Esophagus squamous epithelium (tissue), 4 donors: ENCODE results near the gene UGT1A8.

Experiments
- CTCF ChIP-seq, 6 experiments: fragments of 450-650 bp in 4 of 6; fragments of 200-600 bp in 2 of 6; sonication (generic) in 2 of 6; IDR thresholded peaks; one replicate each; pipeline ENCODE4 v1.5.1; 2016 to 2019; ENCODE audit warnings: antibody characterized with exemption in 6 of 6, mild to moderate bottlenecking in 4 of 6, moderate library complexity in 4 of 6
- POLR2A ChIP-seq, 4 donors: fragments of 450-650 bp; IDR thresholded peaks; one replicate each; pipeline ENCODE4 v1.6.1; 2017; ENCODE audit warnings: antibody characterized with exemption in 4 of 4, mild to moderate bottlenecking in 4 of 4, moderate library complexity in 3 of 4

GRCh38 chr2:233639860-233640259 lies 22.4 kb downstream of the UGT1A8 start:
- TF ChIP-seq CTCF (IDR thresholded peaks at IDR 0.05): no peak
- no peak for TF ChIP-seq POLR2A (IDR thresholded peaks at IDR 0.05)
